ENCODE results near the gene OARD1.

GRCh38 chr6:41078101-41078500 lies 5.9 kb upstream of the OARD1 start:
- no peak for TF ChIP-seq CTCF (IDR thresholded peaks at IDR 0.05; ENCODE audit: poor library complexity)
- TF ChIP-seq EZH2 (IDR thresholded peaks at IDR 0.05; ENCODE audit: borderline replicate concordance), result no peak
